Measurements from ENCODE around the gene TMEM60. TPM values are rescaled to one million over a fixed set of nuclear protein-coding genes. Genes with fewer than 3 reads are reported as not detected.

The TMEM60 gene
- total and polyA plus RNA-seq, 2 of the 13 experiments (the other 11 are each of a cell fraction or from before 2014, with no cell fraction given): 25.6 to 27.7 TPM

DNA sequence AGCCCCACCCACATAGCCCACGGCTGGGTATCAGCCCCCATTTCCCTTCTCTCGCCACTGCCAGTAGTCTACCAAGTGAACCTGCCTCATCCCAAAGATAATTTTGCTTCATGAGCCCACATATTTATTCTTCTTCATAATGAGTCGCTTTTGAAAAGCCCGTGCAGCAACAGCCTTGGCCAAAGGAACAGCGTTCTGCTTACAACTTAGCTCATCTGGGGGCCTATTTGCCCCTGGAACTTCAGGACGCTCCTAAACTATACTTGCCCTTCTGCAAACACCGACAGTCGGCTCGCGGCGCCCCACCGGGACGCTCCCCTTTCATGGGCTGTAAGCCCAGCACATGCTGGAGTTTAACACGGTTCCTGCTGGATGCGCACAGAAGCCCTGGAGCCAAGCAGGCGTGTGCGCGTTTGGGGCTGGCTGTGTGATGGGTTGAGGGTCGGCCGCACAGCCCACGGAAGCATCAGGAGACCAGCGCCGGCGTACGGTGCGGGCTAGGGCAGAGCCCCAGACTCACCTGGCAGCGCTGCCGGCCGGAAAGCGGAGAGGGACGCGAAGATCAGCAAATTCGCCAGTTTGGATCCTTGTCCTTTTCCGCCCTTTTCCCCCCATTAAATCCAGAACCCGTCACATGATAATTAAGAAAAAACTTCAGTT is 370 bp downstream of the TMEM60 start (continued):
- TF ChIP-seq NR1H2 (CRISPR knock-in tag; IDR thresholded peaks at IDR 0.05; ENCODE audit: borderline replicate concordance, low read depth): no peak
- TF ChIP-seq, protein P1, sequence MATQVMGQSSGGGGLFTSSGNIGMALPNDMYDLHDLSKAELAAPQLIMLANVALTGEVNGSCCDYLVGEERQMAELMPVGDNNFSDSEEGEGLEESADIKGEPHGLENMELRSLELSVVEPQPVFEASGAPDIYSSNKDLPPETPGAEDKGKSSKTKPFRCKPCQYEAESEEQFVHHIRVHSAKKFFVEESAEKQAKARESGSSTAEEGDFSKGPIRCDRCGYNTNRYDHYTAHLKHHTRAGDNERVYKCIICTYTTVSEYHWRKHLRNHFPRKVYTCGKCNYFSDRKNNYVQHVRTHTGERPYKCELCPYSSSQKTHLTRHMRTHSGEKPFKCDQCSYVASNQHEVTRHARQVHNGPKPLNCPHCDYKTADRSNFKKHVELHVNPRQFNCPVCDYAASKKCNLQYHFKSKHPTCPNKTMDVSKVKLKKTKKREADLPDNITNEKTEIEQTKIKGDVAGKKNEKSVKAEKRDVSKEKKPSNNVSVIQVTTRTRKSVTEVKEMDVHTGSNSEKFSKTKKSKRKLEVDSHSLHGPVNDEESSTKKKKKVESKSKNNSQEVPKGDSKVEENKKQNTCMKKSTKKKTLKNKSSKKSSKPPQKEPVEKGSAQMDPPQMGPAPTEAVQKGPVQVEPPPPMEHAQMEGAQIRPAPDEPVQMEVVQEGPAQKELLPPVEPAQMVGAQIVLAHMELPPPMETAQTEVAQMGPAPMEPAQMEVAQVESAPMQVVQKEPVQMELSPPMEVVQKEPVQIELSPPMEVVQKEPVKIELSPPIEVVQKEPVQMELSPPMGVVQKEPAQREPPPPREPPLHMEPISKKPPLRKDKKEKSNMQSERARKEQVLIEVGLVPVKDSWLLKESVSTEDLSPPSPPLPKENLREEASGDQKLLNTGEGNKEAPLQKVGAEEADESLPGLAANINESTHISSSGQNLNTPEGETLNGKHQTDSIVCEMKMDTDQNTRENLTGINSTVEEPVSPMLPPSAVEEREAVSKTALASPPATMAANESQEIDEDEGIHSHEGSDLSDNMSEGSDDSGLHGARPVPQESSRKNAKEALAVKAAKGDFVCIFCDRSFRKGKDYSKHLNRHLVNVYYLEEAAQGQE (IDR thresholded peaks at IDR 0.05; ENCODE audit: borderline replicate concordance in 1 of 2, low read depth in 1 of 2, low read length in 2 of 2): no peak
- no peak for TF ChIP-seq NR2C2 (CRISPR knock-in tag; IDR thresholded peaks at IDR 0.05; ENCODE audit: borderline replicate concordance)
- TF ChIP-seq ATRX (CRISPR knock-in tag; IDR thresholded peaks at IDR 0.05; ENCODE audit: borderline replicate concordance): no peak
- no peak; the same call in 1 of the 2 replicates for TF ChIP-seq KAT8 (CRISPR knock-in tag; IDR thresholded peaks at IDR 0.05)
- no peak; the same call in 1 of the 2 replicates for TF ChIP-seq ZNF333 (CRISPR knock-in tag; IDR thresholded peaks at IDR 0.05; ENCODE audit: borderline replicate concordance)
- no peak for TF ChIP-seq AHDC1 (CRISPR knock-in tag; IDR thresholded peaks at IDR 0.05; ENCODE audit: borderline replicate concordance)
- no peak for TF ChIP-seq ZNF512B (CRISPR knock-in tag; IDR thresholded peaks at IDR 0.05; ENCODE audit: borderline replicate concordance)
- TF ChIP-seq, protein P2, sequence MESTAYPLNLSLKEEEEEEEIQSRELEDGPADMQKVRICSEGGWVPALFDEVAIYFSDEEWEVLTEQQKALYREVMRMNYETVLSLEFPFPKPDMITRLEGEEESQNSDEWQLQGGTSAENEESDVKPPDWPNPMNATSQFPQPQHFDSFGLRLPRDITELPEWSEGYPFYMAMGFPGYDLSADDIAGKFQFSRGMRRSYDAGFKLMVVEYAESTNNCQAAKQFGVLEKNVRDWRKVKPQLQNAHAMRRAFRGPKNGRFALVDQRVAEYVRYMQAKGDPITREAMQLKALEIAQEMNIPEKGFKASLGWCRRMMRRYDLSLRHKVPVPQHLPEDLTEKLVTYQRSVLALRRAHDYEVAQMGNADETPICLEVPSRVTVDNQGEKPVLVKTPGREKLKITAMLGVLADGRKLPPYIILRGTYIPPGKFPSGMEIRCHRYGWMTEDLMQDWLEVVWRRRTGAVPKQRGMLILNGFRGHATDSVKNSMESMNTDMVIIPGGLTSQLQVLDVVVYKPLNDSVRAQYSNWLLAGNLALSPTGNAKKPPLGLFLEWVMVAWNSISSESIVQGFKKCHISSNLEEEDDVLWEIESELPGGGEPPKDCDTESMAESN (CRISPR knock-in tag; conservative IDR thresholded peaks at IDR 0.05): no peak
- no peak for TF ChIP-seq XBP1 (CRISPR knock-in tag; IDR thresholded peaks at IDR 0.05)
- no peak for TF ChIP-seq ZNF652 (CRISPR knock-in tag; IDR thresholded peaks at IDR 0.05; ENCODE audit: borderline replicate concordance, low read depth)
- no peak for TF ChIP-seq NFE2L1 (CRISPR knock-in tag; IDR thresholded peaks at IDR 0.05; ENCODE audit: borderline replicate concordance)
- TF ChIP-seq MED8 (CRISPR knock-in tag; IDR thresholded peaks at IDR 0.05; ENCODE audit: insufficient replicate concordance): no peak
- TF ChIP-seq SAP130 (CRISPR knock-in tag; IDR thresholded peaks at IDR 0.05; ENCODE audit: low read depth): peak; percentile 61; the same call in 1 of the 2 replicates

Data from HepG2 (cell line).